Measurements from ENCODE around the gene ZNF318.
"Not testable (repeated sequence)": the region's sequence is repeated elsewhere in the genome, so short reads cannot be mapped to it uniquely, and the experiment has no call there.

Gene ZNF318, protein sequence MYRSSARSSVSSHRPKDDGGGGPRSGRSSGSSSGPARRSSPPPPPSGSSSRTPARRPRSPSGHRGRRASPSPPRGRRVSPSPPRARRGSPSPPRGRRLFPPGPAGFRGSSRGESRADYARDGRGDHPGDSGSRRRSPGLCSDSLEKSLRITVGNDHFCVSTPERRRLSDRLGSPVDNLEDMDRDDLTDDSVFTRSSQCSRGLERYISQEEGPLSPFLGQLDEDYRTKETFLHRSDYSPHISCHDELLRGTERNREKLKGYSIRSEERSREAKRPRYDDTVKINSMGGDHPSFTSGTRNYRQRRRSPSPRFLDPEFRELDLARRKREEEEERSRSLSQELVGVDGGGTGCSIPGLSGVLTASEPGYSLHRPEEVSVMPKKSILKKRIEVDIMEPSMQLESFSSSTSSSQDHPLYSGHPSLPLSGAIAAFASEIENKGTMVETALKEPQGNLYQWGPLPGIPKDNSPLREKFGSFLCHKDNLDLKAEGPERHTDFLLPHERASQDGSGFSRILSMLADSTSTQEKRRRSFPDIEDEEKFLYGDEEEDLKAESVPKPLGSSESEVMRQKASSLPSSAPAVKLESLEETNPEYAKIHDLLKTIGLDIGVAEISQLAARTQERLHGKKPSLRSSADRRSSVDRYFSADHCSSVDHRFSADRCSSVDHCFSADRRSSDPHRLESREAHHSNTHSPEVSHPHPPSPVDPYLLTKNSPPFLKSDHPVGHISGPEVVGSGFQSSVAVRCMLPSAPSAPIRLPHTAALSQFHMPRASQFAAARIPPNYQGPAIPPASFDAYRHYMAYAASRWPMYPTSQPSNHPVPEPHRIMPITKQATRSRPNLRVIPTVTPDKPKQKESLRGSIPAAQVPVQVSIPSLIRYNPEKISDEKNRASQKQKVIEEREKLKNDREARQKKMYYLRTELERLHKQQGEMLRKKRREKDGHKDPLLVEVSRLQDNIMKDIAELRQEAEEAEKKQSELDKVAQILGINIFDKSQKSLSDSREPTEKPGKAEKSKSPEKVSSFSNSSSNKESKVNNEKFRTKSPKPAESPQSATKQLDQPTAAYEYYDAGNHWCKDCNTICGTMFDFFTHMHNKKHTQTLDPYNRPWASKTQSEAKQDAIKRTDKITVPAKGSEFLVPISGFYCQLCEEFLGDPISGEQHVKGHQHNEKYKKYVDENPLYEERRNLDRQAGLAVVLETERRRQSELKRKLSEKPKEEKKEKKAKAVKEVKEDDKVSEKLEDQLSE (N-terminal part only)
- 54.9 to 58.6 reads per million in 2 donors for total RNA-seq

DNA sequence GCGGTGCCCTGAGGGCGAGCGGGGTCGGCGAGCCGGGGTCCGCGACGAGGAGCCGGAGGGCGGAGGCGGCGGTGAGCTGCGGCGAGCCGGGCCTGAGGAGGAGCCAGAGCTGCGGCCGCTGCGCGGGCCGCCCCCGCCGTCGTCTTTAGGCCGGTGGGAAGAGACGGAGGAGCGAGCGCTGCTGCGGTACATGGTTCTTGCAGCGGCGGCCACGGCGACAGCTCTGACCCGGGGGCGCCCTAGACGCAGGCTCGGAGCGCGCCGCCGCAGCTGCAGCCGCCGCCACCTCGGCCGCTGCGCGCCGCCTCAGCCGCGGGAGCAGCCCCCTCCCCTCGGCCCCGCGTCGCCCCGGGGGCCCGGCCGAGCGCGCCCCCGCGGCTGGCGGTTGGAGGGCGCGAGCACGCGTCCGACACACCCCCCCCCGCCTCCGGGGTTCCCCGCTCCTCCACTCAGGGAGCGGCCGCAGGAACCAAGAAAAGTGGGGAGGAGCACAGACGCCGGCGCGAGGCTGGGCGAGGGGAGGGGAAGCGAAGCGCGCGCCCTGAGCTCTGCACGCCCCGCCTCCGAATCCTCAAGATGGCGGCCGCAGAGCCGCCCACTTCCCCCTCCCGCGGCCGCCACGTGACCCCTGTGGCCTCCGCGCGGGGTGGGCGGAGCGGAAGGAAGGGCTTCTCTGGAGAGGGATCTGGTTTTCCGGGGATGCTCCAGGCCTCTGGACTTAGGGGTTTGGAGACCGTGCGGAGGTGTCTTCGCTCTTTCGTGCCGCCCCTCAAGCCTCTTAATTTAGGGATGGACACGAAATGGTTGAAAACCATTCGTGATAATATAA lies at the start of gene ZNF318:
TSS of gene ZNF318 (minus strand) at position 474 of the 829 bp plus-strand sequence. CDS start at position 192, 282 bp downstream.
- DNase-seq, result peak; percentile 88 to 98 (median 92)

- DNase-seq, result no peak
Measured at GRCh38 chr6:43416935-43417334, 47.5 kb upstream of the ZNF318 start.

DNA sequence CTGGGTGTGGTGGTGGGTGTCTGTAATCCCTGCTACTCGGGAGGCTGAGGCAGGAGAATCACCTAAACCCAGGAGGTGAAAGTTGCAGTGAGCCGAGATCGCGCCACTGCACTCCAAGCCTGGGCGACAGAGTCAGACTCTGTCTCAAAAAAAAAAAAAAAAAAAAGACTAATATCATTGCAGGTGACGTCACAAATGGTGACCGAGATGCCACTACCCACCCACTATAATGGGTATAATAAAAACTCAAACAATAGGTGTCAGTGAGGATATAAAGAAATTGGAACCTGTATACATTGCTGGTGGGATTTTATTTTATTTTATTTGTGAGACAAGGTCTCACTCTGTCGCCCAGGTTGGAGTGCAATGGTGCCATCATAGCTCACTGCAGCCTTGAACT lies 45.8 kb upstream of the ZNF318 start:
- not testable (repeated sequence) for DNase-seq

DNA sequence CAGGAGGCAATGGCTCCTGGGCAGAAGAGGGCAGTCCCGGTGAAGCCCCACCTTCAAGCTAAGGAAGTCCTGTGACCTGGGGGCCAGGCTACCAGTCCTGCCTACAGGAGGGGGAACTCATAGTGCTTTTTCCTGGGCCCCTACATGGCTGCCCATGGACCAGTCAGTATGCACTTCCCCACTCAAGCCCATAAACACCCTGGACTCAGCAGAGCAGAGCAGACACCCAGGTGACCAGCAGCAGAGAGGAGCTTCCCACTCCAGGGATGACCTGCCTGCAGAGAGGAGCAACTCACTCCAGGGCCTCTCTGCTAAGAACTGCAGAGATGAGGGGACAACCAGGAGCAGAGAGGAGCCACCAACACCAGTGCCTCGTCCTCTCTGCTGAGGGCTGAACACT lies 43.6 kb upstream of the ZNF318 start:
- no peak for DNase-seq

DNA sequence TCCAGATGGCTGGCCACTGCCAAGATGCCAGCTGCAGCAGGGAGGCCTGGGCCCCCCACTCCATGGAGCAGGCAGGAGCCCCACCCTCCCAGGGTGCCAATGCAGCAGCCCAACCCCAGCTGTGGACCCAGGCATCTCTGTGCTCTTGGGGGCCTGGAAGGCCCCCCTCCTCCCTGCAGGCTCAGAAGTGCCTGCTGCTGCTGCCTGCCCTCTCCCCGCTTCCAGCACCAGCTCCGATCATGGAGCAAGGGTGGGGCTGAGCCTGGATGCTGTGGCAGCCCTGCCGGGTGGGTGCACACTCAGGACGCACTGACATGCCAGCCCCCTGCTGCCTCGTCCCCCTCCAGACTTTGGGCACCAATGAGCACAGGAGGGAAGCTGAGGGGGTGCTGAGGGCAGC lies 43.1 kb upstream of the ZNF318 start:
- no peak for DNase-seq

- DNase-seq, result not testable (repeated sequence)
Measured at GRCh38 chr6:43410776-43411175, 41.3 kb upstream of the ZNF318 start.

DNA sequence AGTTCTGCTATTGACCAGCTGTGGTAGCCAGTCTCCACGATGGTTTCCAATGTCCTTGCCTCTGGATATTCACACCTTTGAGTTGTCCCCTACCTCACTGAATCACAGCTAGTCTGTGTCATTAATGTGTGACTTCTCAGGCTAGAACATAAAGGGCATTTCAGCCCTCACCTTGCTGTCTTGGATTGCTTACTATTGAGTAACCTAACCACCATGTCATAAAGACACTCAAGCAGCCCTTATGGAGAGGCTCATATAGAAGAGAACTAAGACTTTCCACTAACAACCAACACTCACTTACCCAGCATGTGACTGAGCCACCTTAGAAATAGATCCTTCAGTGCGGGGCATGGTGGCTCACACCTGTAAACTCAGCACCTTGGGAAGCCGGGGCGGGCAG lies 38.8 kb upstream of the ZNF318 start:
- no peak for DNase-seq

GRCh38 chr6:43407296-43407695 lies 37.8 kb upstream of the ZNF318 start:
- DNase-seq, result no peak

DNA sequence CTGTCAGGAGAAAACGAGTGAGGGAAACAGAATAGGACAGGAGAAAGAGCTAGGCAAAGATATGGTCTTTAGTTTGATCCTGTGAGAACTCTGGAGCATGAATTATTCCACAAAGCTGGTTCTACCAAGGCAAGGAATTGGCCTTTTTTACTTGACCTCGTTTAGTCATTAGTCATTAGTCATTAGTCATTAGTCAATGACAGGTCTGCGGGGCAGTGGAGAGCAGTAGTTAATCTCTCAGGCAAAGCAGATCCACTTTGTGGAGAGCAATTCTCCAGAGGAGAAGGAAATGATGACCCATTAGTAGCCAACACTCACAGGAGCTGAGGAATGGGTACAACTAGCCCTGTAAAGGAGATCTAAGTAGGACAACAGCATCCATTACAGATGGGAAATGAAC lies 35.9 kb upstream of the ZNF318 start:
- no peak for DNase-seq

GRCh38 chr6:43402820-43403219 lies 33.4 kb upstream of the ZNF318 start:
- no peak for DNase-seq

GRCh38 chr6:43401730-43402129 lies 32.3 kb upstream of the ZNF318 start:
- no peak for DNase-seq

- DNase-seq, result peak in 1 of 5 experiments; percentile 9
Measured at GRCh38 chr6:43399932-43400487, 30.6 kb upstream of the ZNF318 start.

DNA sequence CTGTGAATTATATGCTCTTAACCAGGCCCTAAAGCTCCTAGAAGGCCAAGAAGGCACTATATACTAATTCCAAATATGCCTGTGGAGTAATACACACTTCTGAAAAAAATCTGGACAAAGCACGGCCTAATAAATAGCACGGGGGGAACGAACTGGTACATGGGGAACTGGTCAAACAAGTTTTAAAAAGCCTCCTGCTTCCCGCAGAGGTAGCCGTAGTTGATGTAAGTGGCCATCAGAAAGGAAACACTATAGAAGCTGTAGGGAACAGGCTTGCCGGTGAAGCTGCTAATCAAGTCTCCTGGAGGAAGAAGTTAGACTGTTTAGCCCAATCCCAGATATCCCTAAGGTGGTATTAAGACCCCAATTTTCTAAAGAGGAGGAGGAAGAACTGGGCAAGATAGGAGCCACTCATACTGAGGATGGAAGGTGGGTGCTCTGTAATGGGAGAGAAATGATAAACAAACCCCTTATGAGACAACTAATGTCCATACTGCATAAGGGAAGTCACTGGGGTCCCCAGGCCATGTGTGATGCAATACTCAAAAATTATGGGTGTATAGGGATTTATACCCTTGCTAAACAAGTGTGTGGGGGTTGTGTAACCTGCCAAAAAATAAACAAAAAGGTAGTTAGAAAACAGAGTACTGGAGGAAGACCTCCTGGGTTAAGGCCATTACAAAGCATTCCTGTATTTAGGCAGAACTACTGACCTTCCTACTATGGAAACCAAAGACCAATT lies 27.1 kb upstream of the ZNF318 start:
- no peak for DNase-seq

DNA sequence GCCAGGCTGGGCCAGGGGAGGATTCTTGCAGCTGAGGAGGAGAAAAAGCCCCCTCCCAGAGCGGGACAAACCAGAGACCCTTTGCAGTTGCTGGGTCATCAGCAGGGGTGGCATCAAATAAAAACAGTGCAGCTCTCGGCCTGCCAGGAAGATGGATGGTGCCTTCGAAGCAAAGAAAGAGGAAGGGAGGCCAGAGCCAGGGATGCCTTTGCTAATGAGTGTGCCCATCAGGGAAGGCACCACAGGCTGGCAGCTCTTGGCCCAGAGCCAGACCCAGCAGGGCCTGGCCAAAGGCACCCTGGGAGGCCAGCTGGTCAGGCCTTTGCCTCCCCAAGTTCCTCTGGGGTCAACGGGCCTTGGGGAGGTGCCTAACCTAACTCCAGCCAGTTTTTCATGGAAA lies 26.3 kb upstream of the ZNF318 start:
- no peak for DNase-seq

- no peak for DNase-seq
Measured at GRCh38 chr6:43394982-43395381, 25.5 kb upstream of the ZNF318 start.

- no peak for DNase-seq
Measured at GRCh38 chr6:43393602-43394001, 24.2 kb upstream of the ZNF318 start.

GRCh38 chr6:43393133-43393532 lies 23.7 kb upstream of the ZNF318 start:
- not testable (repeated sequence) for DNase-seq

DNA sequence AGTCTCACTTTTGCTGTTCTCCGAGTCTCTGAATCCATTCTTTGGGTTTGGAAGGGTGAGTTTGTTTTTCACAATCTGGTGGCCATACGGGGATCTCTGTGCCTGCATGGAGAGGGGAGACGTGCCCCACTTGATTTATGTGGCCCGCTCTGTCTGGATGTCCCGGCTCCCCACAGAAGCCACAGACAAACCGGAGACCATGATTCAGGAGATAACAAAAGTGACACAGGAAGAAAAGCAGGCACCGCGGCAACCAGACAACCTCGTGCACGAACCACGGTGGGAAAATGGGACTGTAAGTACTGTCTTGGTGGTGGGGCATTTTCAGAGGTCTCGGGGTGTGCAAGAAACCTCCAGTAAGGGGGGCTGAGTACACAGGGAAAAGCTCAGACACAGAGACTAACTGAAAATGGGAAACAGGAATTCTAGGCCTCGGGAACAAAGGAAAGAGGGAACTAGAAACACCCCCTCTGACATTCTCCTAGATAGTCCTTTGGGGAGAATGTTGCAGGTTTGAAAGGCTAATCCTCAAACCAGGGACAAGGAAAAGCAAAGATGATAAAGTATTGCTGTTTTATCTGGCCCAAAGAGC lies 22.1 kb upstream of the ZNF318 start:
- DNase-seq, result peak in 4 of 5 experiments; percentile 3 to 80 (median 44)

DNA sequence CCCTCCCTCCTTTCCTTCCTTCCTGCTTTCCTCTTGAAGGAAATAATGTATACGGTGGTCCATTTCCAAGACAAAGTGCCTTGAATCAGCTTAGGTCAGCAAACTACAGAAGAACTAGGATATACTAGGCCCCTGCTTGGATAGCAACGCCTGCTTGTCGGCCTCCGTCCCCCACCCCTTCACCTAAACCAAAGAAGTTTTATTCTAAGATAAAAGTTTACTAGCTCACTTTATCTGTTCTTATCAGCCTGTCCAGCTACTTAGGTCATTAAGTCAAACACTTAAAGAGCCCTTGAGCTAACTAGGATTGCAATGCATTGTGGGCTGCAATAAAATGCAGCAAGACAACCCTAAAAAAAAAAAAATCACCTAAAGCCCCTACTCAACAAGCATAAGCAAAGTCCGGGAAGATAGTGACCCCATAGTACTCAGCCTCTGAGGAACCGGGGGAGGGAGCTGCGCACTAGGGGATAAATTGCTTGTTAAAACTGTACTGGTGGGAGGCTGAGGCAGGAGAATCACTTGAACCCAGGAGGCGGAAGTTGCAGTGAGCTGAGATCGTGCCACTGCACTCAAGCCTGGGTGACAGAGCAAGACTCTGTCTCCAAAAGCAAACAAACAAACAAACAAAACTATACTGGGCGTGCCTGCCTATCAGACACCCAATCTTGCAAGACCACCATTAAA lies 21.4 kb upstream of the ZNF318 start:
- DNase-seq, result not testable (repeated sequence)
